Uterus (tissue), 2 donors: ENCODE data around the gene HSPBAP1.

Experiments
- CTCF ChIP-seq, 4 experiments: fragments of 200-600 bp in 2 of 4; fragments of 450-650 bp in 2 of 4; sonication (generic) in 2 of 4; IDR thresholded peaks; one replicate each; pipeline ENCODE4 v1.5.1; 2016 to 2019; ENCODE audit warnings: antibody characterized with exemption in 4 of 4, mild to moderate bottlenecking in 2 of 4, moderate library complexity in 1 of 4
- POLR2A ChIP-seq, 2 donors: fragments of 450-650 bp; IDR thresholded peaks; one replicate each; pipeline ENCODE4 v1.6.1; 2016; ENCODE audit warnings: antibody characterized with exemption in 2 of 2, mild to moderate bottlenecking in 1 of 2, moderate library complexity in 1 of 2

DNA sequence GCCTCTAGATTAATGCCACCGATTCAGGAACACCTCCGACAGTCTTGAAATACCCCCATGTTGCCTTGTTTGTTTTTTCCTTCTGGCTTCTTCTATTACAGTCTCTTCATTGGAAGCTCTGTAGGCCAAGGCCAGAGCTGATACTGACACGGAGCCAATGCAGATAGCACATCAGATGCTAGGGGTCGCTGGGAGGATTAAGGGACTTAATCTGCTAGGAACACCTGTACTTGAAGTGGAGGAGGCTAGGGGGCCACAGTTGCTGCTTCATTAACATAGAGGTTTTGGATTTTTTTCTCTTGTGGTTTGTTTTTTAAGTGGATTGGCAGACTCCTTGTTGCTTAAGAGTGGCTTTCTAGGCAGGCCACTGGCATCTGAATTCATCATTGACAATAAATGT is 63.4 kb downstream of the HSPBAP1 start:
- TF ChIP-seq CTCF (IDR thresholded peaks at IDR 0.05) (no peak), POLR2A (IDR thresholded peaks at IDR 0.05) (no peak)
